Pancreas (tissue), 10 donors: Measurements from ENCODE around the gene BOLA1. TPM values are rescaled to one million over a fixed set of nuclear protein-coding genes. Genes with fewer than 3 reads are reported as not detected.
"Not testable (repeated sequence)": the region's sequence is repeated elsewhere in the genome, so short reads cannot be mapped to it uniquely, and the experiment has no call there.

Source experiments
- ATAC-seq, 4 donors: fragments of 200-7000 bp; cut with Tn5 transposase; one replicate each; pipeline versions ENCODE4 v1.8.0 to v1.9.1; 2020; ENCODE audit warnings: mild to moderate bottlenecking in 4 of 4, moderate library complexity in 4 of 4
- DNase-seq, 6 donors: peaks; one replicate each; pipeline ENCODE4 v3.0.0-alpha.2; 2020
- FAIRE-seq: peaks from 2 replicates; lab custom pipeline; 2012; peaks lifted over from hg19 to GRCh38; lab: Jason Lieb, UNC
- H3K27ac ChIP-seq, 4 donors: fragments of 200-600 bp; sonication (generic); 1 replicate in 3 of 4; 2 replicates in 1 of 4; pipeline versions ENCODE4 v1.5.0 to v1.8.0; 2020
- H3K27me3 ChIP-seq, 4 donors: fragments of 200-600 bp; one replicate each; pipeline ENCODE4 v1.8.0; 2021
- H3K36me3 ChIP-seq, 3 donors: fragments of 200-600 bp; sonication (generic) in 1 of 3; one replicate each; pipeline versions ENCODE4 v1.5.0 to v1.8.0; 2020 to 2021
- H3K4me1 ChIP-seq, 3 donors: fragments of 200-600 bp; one replicate each; pipeline ENCODE4 v1.8.0; 2021
- H3K4me3 ChIP-seq, 4 donors: fragments of 200-600 bp; sonication (generic) in 2 of 4; one replicate each; pipeline versions ENCODE4 v1.5.0 to v1.8.0; 2020 to 2021
- H3K9me3 ChIP-seq, 4 donors: fragments of 200-600 bp; one replicate each; pipeline ENCODE4 v1.8.0; 2021
- WGBS, 2 donors: extraction: QIAGEN DNeasy Blood & Tissue Kit; methylation state at CpG; one replicate each; pipeline ENCODE4 v1.1.7; 2013; 5-methylcytosine and 5-hydroxymethylcytosine counted together
- intact Hi-C, 3 donors: fragments of 100-400 bp; cut with DNase I; formaldehyde crosslinking; loops; one replicate each; pipeline versions ENCODE4 v1.11.1 to v1.14.2; 2022
- polyA plus RNA-seq, 2 donors: library from polyadenylated mRNA; stranded (reverse); fragments of 200-250 nt; gene quantifications; one replicate each; pipeline ENCODE4 v1.2.3, GENCODE V29; 2013
- total RNA-seq, 6 donors: library from RNA; stranded (reverse); fragmentation: NEBNext Ultra II Directional in 4 of 6; extraction: Animal tissue kit (Norgen Biotek cat#: 25700) in 4 of 6; gene quantifications; one replicate each; pipeline versions ENCODE4 v1.2.1 to v1.2.4, GENCODE V29; 2021 to 2023
- TF ChIP-seq, protein P1 (sequence below), 4 donors: fragments of 200-600 bp; sonication (generic) in 3 of 4; IDR thresholded peaks; one replicate each; pipeline versions ENCODE4 v1.5.0 to v1.8.0; 2021; ENCODE audit warnings: antibody characterized with exemption in 4 of 4
- donor health status: healthy with polysubstance abuse.
- donor health status: DM: no; HTN: no; CAD: no; lungs with moderate emphysema.
- donor health status: DM: no; HTN: no; CAD: no.
- donor health status: control.
- donor health status: control.
- donor health status: Bipolar disorder and iron deficiency.
- donor health status: DM: yes; HTN: yes; CAD: no.
- donor health status: DM: no; HTN: no; CAD: no.
- donor health status: DM: no; HTN: no; CAD: no.
- donor health status: DM: yes; HTN: yes; CAD: no.

The BOLA1 gene
- total and polyA plus RNA-seq, 8 donors: 7.0 to 24.1 (median 8.7) TPM

DNA sequence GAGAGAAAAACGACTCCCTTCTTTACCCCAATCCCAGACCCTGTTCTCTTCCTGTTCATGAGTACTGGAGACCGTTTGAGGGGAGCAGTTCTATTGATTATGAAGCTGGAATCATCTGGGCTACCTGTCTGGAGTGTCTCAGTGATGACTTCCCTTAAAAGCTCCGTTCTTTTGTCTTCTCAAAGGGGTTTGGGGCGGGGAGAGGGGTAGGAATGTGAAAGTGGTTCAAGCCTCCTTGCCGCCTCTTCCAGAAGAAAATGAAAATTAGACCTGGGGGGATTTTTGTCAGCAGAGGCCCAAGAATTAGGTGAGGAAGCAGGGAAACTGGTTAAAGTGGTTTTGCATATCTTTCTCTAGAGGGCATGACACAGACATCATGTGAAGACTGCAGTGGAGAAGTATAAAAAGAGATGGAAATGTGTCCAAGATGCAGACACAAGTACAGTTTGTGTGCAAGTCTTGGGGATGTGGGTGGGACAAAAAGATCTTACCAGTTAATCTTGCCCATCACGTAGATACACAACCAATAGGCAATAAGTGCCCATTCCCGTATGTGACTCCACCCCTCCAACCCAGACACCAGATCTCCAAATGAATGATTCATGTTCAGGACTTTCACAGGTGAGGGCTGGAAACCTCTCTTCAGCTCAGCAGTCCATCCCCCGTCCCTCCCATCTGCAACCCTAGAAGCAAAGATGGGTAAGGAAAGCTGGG, 37.8 kb downstream of the BOLA1 start:
- H3K9me3 ChIP-seq: no peaks in the 10 kb centered on the region
- intact Hi-C loops: no loop called here
- peak; percentile 31 to 64 (median 47) for ATAC-seq
- H3K36me3 ChIP-seq: no peaks in the 10 kb centered on the region
- TF ChIP-seq, protein P1, sequence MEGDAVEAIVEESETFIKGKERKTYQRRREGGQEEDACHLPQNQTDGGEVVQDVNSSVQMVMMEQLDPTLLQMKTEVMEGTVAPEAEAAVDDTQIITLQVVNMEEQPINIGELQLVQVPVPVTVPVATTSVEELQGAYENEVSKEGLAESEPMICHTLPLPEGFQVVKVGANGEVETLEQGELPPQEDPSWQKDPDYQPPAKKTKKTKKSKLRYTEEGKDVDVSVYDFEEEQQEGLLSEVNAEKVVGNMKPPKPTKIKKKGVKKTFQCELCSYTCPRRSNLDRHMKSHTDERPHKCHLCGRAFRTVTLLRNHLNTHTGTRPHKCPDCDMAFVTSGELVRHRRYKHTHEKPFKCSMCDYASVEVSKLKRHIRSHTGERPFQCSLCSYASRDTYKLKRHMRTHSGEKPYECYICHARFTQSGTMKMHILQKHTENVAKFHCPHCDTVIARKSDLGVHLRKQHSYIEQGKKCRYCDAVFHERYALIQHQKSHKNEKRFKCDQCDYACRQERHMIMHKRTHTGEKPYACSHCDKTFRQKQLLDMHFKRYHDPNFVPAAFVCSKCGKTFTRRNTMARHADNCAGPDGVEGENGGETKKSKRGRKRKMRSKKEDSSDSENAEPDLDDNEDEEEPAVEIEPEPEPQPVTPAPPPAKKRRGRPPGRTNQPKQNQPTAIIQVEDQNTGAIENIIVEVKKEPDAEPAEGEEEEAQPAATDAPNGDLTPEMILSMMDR (IDR thresholded peaks at IDR 0.05): no peak
- FAIRE-seq: no peak
- H3K4me3 ChIP-seq: peak overlapping the region in 2 of 4 donors; percentile 29 to 31
- H3K27ac ChIP-seq: peak overlapping the region in 2 of 4 donors; percentile 87 to 93
- H3K4me1 ChIP-seq: peaks cover 6 to 33% (median 17%) of the 10 kb centered on the region in 3 donors
- 19 to 21% methylated on average over 8 of the region's 8 CpGs for WGBS, 2 donors
- peak in 1 of 6 donors; percentile 54 for DNase-seq
- no peaks in the 10 kb centered on the region for H3K27me3 ChIP-seq

DNA sequence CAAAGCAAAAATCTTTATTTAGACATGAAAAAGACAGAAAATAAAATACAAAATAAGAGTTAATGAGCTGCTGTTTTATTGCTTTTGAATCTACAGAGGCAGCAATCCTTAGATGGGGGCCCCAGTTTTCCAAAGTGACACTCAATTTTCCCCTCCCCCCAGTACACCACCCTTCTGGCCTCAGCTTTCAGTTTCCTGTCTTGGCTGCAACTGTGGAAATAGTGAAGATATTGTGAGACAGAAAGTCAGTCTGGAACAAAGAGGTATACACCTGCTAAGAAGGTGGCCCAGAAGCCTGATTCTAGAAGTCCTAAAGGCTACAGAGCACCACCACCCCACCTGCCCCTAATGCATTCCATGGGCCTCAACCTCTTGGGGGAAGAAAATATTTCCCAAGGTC, 38.4 kb downstream of the BOLA1 start:
- Histone ChIP-seq H3K4me3 (no peak overlapping the region), H3K4me1 (peaks cover 6 to 36% (median 17%) of the 10 kb centered on the region in 3 donors), H3K9me3 (no peaks in the 10 kb centered on the region), H3K27ac (peak overlapping the region in 2 of 4 donors; percentile 87 to 93), H3K36me3 (no peaks in the 10 kb centered on the region), H3K27me3 (no peaks in the 10 kb centered on the region)
- TF ChIP-seq, protein P1 (IDR thresholded peaks at IDR 0.05): no peak
- peak in 2 of 4 donors; percentile 25 to 34 for ATAC-seq
- intact Hi-C loops: no loop called here
- FAIRE-seq: no peak
- DNase-seq: no peak

DNA sequence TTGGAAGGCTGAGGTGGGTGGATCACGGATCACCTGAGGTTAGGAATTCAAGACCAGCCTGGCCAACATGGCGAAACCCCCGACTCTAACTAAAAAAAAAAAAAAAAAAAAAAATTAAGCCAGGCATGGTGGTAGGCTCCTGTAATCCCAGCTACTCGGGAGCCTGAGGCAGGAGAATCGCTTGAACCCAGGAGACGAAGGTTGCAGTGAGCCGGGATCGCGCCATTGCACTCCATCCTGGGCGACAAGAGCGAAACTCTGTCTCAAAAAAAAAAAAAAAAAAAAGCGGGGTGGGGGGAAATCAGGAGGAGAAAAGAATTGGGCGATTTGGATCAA, 39.3 kb downstream of the BOLA1 start:
- ATAC-seq: peak in 3 of 4 donors; percentile 1 to 22 (median 9)
- Histone ChIP-seq H3K4me1 (peaks cover 6 to 36% (median 17%) of the 10 kb centered on the region in 3 donors), H3K27ac (peak overlapping the region; percentile 64 to 93 (median 80)), H3K4me3 (peak overlapping the region in 2 of 4 donors; percentile 34 to 35)
- H3K9me3 ChIP-seq, FAIRE-seq, H3K27me3 ChIP-seq, DNase-seq, intact Hi-C loops, H3K36me3 ChIP-seq: not testable (repeated sequence)
- 21 to 37% methylated on average over 12 to 13 of the region's 13 CpGs for WGBS, 2 donors

DNA sequence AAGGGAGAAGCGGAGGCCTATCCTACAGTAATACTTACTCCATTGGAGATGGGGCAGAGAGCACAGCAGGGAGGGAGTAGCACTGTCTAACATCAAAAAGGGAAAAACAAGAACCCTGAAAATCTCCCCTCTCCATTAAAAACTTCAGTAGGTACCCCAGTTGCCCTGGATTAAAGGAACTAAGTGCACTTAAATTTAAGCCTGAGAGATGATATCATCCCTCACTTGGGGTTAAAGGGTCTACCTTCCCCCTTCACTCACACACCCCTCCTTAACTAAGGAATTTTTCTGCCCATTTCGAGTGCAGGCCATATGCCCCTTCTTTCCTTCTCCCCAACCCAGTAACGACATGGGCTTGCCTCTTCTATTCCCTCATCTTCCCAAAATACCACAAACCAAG, 41.1 kb downstream of the BOLA1 start:
- FAIRE-seq (no peak), DNase-seq (no peak), ATAC-seq (no peak)
- no peak overlapping the region for H3K4me3 ChIP-seq
- 92 to 98% methylated on average over 3 of the region's 3 CpGs for WGBS, 2 donors
- H3K36me3 ChIP-seq: peaks cover 0 to 19% (median 0%) of the 10 kb centered on the region in 3 donors
- no peaks in the 10 kb centered on the region for H3K27me3 ChIP-seq
- intact Hi-C loops: no loop called here
- peak overlapping the region in 2 of 4 donors; percentile 87 to 93 for H3K27ac ChIP-seq
- H3K4me1 ChIP-seq: peaks cover 6 to 36% (median 17%) of the 10 kb centered on the region in 3 donors
- H3K9me3 ChIP-seq: no peaks in the 10 kb centered on the region
- TF ChIP-seq, protein P1 (IDR thresholded peaks at IDR 0.05): no peak

DNA sequence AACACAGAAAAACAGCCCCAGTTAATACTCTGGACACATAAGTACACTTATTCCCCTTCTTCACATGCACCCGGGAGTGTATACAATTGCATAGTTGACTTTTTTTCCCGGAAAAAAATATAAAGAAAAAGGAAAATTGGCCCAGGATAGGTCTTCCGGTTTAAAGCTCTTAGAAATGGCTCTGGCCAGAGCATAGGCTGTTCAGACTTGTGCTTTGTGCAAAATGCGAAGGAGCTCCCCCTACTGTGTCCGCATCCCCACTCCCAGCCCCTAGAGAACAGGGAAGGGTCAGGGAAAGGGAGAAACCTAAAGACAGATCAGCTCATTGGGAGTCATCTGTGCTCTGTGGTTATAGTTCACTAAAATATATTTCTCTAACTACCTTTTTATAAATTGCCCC, 42.8 kb downstream of the BOLA1 start:
- FAIRE-seq: no peak
- H3K9me3 ChIP-seq: no peaks in the 10 kb centered on the region
- no peak for ATAC-seq
- H3K27me3 ChIP-seq: no peaks in the 10 kb centered on the region
- H3K4me3 ChIP-seq: no peak overlapping the region
- peaks cover 0 to 29% (median 2%) of the 10 kb centered on the region in 3 donors for H3K36me3 ChIP-seq
- no peak for DNase-seq
- TF ChIP-seq, protein P1 (IDR thresholded peaks at IDR 0.05): no peak
- peak overlapping the region in 1 of 4 donors; percentile 87 for H3K27ac ChIP-seq
- peaks cover 6 to 31% (median 17%) of the 10 kb centered on the region in 3 donors for H3K4me1 ChIP-seq
- intact Hi-C loops: no loop called here
- 69 to 73% methylated on average over 5 of the region's 5 CpGs for WGBS, 2 donors
